ENCODE measurements around the gene VSIG10L. TPM values are rescaled to one million over a fixed set of nuclear protein-coding genes. Genes with fewer than 3 reads are reported as not detected.

VSIG10L gene
- total RNA-seq, 1 experiment from 2014 or later = 4.5 TPM

GRCh38 chr19:51294211-51294976 lies 47.5 kb downstream of the VSIG10L start:
- Histone ChIP-seq H3K4me3 (ENCODE audit: low read depth, low read length) (no peak overlapping the region), H3K9me3 (no peaks in the 10 kb centered on the region), H3K27me3 (replicated peaks; ENCODE audit: control insufficient read depth, insufficient read depth, low read length) (no peaks in the 10 kb centered on the region), H3K4me1 (no peaks in the 10 kb centered on the region), H3K36me3 (ENCODE audit: control insufficient read depth, insufficient read depth, low read length) (no peaks in the 10 kb centered on the region)
- Mint-ChIP-seq H3K4me3 (ENCODE audit: unreplicated experiment) (no peak overlapping the region), H3K9me3 (ENCODE audit: unreplicated experiment) (no peaks in the 10 kb centered on the region), H3K36me3 (ENCODE audit: insufficient read depth, unreplicated experiment) (no peaks in the 10 kb centered on the region), H3K27me3 (ENCODE audit: insufficient read depth, unreplicated experiment) (peaks cover 5% of the 10 kb centered on the region), H3K27ac (ENCODE audit: unreplicated experiment) (no peak overlapping the region), H3K4me1 (ENCODE audit: low read depth, unreplicated experiment) (no peaks in the 10 kb centered on the region)
- TF ChIP-seq CTCF (IDR thresholded peaks at IDR 0.05; ENCODE audit: insufficient read depth in 1 of 2, low read depth in 1 of 2, low read length in 1 of 2, severe bottlenecking in 1 of 2, unreplicated experiment in 1 of 2) = no peak
- ChIA-PET CTCF (interaction anchor here (0.9 kb wide), 1 partner anchor 46 kb away, joined by 3 read pairs; no protein-coding TSS in a partner anchor), POLR2A (no interaction called here)
- intact Hi-C loops (cut with micrococcal nuclease; ENCODE audit: unreplicated experiment) = no loop called here
- no TSS peak for BruUV-seq (replicated peaks)
- no peak for DNase-seq

- Mint-ChIP-seq H3K27me3 (ENCODE audit: insufficient read depth, unreplicated experiment) (peaks cover 5% of the 10 kb centered on the region), H3K27ac (ENCODE audit: unreplicated experiment) (no peak overlapping the region), H3K4me1 (ENCODE audit: low read depth, unreplicated experiment) (no peaks in the 10 kb centered on the region), H3K4me3 (ENCODE audit: unreplicated experiment) (no peak overlapping the region), H3K9me3 (ENCODE audit: unreplicated experiment) (no peaks in the 10 kb centered on the region), H3K36me3 (ENCODE audit: insufficient read depth, unreplicated experiment) (no peaks in the 10 kb centered on the region)
- Histone ChIP-seq H3K9me3 (no peaks in the 10 kb centered on the region), H3K27me3 (replicated peaks; ENCODE audit: control insufficient read depth, insufficient read depth, low read length) (no peaks in the 10 kb centered on the region), H3K36me3 (ENCODE audit: control insufficient read depth, insufficient read depth, low read length) (no peaks in the 10 kb centered on the region), H3K4me3 (ENCODE audit: low read depth, low read length) (no peak overlapping the region), H3K4me1 (no peaks in the 10 kb centered on the region)
- CTCF ChIA-PET = interaction anchor here (0.9 kb wide), 1 partner anchor 46 kb away, joined by 3 read pairs; no protein-coding TSS in a partner anchor
- DNase-seq = no peak
- TF ChIP-seq CTCF (IDR thresholded peaks at IDR 0.05; ENCODE audit: insufficient read depth in 1 of 2, low read depth in 1 of 2, low read length in 1 of 2, severe bottlenecking in 1 of 2, unreplicated experiment in 1 of 2) = no peak
- intact Hi-C loops (cut with micrococcal nuclease; ENCODE audit: unreplicated experiment) = no loop called here
- no TSS peak for BruUV-seq (replicated peaks)
- POLR2A ChIA-PET = no interaction called here
Measured at GRCh38 chr19:51293571-51294210, 48.2 kb downstream of the VSIG10L start.

DNA sequence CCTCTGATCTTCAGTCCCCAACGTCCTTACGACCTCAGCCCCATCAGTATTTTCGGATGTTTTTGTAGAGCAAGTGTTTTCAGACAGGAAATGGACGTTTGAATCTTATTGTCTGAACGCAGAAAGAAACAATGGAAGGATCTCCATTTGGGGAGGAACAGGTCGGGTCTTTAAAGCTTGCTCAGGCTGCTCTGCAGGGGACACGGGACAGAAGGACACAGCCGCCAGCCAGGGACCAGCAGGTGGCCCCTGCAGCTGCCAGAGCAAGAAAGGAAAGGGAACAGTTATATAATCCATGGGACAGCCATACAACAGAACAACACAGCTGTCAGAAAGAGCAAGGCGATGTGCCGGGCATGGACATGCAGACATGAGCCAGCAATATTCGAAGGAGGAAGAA lies 49.0 kb downstream of the VSIG10L start:
- CTCF ChIA-PET = no interaction called here
- Mint-ChIP-seq H3K27me3 (ENCODE audit: insufficient read depth, unreplicated experiment) (peaks cover 5% of the 10 kb centered on the region), H3K36me3 (ENCODE audit: insufficient read depth, unreplicated experiment) (no peaks in the 10 kb centered on the region), H3K4me3 (ENCODE audit: unreplicated experiment) (no peak overlapping the region), H3K4me1 (ENCODE audit: low read depth, unreplicated experiment) (no peaks in the 10 kb centered on the region), H3K9me3 (ENCODE audit: unreplicated experiment) (no peaks in the 10 kb centered on the region), H3K27ac (ENCODE audit: unreplicated experiment) (no peak overlapping the region)
- no peak overlapping the region for H3K4me3 ChIP-seq (ENCODE audit: low read depth, low read length)
- H3K27me3 ChIP-seq (replicated peaks; ENCODE audit: control insufficient read depth, insufficient read depth, low read length) = no peaks in the 10 kb centered on the region
- no peaks in the 10 kb centered on the region for H3K4me1 ChIP-seq
- POLR2A ChIA-PET = no interaction called here
- no peak for TF ChIP-seq CTCF (IDR thresholded peaks at IDR 0.05; ENCODE audit: insufficient read depth in 1 of 2, low read depth in 1 of 2, low read length in 1 of 2, severe bottlenecking in 1 of 2, unreplicated experiment in 1 of 2)
- no peaks in the 10 kb centered on the region for H3K36me3 ChIP-seq (ENCODE audit: control insufficient read depth, insufficient read depth, low read length)
- DNase-seq = no peak
- no TSS peak for BruUV-seq (replicated peaks)
- H3K9me3 ChIP-seq = no peaks in the 10 kb centered on the region
- intact Hi-C loops (cut with micrococcal nuclease; ENCODE audit: unreplicated experiment) = no loop called here

All from Caco-2 (cell line).